ENCODE results near the gene ZNF32. TPM values are rescaled to one million over a fixed set of nuclear protein-coding genes. Genes with fewer than 3 reads are reported as not detected.

The ZNF32 gene
- total RNA-seq, 1 donor from 2014 or later = 32.5 TPM

Other genes with a start within 250 kb of the ZNF32 start
- gene HNRNPF, start 239.7 kb downstream of the ZNF32 start, total RNA-seq = 132 and 160 TPM in 2 replicates
- 1.2 and 1.5 TPM in 2 replicates for gene ZNF487, start 211.8 kb downstream of the ZNF32 start, total RNA-seq
- 0.22 and 0.40 TPM in 2 replicates for gene ZNF239, start 74.3 kb downstream of the ZNF32 start, total RNA-seq
- 0.44 and 0.60 TPM in 2 replicates for gene ZNF485, start 42.4 kb downstream of the ZNF32 start, total RNA-seq